SK-N-SH treated with all-trans-retinoic acid at 6 μM for 48 hours (cell line): ENCODE results near the gene MRPS18A.

ENCODE experiments used
- BACH2 ChIP-seq: fragments of 250-450 bp; sonication (Bioruptor Pico); IDR thresholded peaks from 2 replicates; pipeline ENCODE4 v1.9.0; 2021; ENCODE audit warnings: mild to moderate bottlenecking, borderline replicate concordance
- PPARA ChIP-seq: fragments of 250-450 bp; sonication (Bioruptor Pico); IDR thresholded peaks from 2 replicates; pipeline ENCODE4 v1.5.0; 2020; ENCODE audit warnings: mild to moderate bottlenecking, borderline replicate concordance
- TOX ChIP-seq: fragments of 250-450 bp; sonication (Bioruptor Pico); IDR thresholded peaks from 2 replicates; pipeline ENCODE4 v1.8.0; 2021; ENCODE audit warnings: mild to moderate bottlenecking, moderate library complexity, borderline replicate concordance
- ZC3H10 ChIP-seq: fragments of 250-450 bp; sonication (Bioruptor Pico); IDR thresholded peaks from 2 replicates; pipeline ENCODE4 v1.5.1; 2021; ENCODE audit warnings: mild to moderate bottlenecking, moderate library complexity
- ZFP30 ChIP-seq: fragments of 450-650 bp; formaldehyde crosslinking; IDR thresholded peaks from 2 replicates; pipeline ENCODE4 v1.5.0; 2022; ENCODE audit warnings: mild to moderate bottlenecking, moderate library complexity
- TF ChIP-seq, protein P1 (sequence below): fragments of 250-450 bp; sonication (Bioruptor Pico); IDR thresholded peaks from 2 replicates; pipeline ENCODE4 v1.8.0; 2020; ENCODE audit warnings: mild to moderate bottlenecking, moderate library complexity, borderline replicate concordance
- TF ChIP-seq, protein P2 (sequence below): fragments of 250-450 bp; sonication (Bioruptor Pico); IDR thresholded peaks from 2 replicates; pipeline ENCODE4 v1.5.1; 2020; ENCODE audit warnings: low read depth, mild to moderate bottlenecking, moderate library complexity
- TF ChIP-seq, protein P3 (sequence below): fragments of 250-450 bp; sonication (Bioruptor Pico); IDR thresholded peaks from 2 replicates; pipeline ENCODE4 v1.8.0; 2021; ENCODE audit warnings: low read depth, mild to moderate bottlenecking, moderate library complexity, borderline replicate concordance

DNA sequence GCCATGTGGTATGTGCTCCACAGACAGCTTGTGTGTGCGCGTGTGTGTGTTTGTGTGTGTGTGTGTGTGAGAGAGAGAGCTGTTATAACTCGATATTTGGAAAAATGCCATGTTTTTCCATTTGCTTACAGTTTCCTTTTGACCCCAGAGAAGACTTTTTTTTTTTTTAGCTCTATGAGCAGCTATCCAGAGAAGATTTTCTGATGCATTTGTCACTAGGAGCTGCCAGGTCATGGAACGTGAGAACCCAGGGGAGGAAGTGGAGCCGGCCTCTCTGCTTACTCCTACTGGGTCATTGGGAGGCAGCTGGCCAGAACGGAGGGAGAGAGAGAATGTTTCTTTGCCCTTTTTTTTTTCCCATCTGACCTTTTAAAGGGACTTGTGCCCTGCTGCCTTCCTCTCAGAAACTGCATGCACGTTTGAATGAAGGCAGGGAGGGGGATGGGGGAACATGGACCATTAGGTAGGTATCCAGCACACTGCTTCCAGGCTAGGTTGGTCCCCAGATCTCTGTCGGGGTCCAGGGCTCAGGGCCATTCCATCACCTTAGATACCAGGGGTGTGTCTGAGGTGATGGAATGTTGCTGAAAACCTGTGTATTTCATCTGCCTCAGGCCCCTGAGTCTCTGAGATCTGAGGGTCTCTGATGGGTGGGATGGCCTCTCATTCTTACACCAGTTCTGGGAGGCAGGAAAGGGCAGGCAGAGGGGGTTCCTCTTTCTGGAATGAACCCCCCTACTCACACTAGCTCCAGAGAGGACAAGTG, 11.2 kb upstream of the MRPS18A start:
- TF ChIP-seq ZC3H10 (no peak), TOX (no peak), BACH2 (CRISPR knock-in tag) (no peak), ZFP30 (CRISPR knock-in tag) (no peak), PPARA (CRISPR knock-in tag) (no peak)
- TF ChIP-seq, protein P1, sequence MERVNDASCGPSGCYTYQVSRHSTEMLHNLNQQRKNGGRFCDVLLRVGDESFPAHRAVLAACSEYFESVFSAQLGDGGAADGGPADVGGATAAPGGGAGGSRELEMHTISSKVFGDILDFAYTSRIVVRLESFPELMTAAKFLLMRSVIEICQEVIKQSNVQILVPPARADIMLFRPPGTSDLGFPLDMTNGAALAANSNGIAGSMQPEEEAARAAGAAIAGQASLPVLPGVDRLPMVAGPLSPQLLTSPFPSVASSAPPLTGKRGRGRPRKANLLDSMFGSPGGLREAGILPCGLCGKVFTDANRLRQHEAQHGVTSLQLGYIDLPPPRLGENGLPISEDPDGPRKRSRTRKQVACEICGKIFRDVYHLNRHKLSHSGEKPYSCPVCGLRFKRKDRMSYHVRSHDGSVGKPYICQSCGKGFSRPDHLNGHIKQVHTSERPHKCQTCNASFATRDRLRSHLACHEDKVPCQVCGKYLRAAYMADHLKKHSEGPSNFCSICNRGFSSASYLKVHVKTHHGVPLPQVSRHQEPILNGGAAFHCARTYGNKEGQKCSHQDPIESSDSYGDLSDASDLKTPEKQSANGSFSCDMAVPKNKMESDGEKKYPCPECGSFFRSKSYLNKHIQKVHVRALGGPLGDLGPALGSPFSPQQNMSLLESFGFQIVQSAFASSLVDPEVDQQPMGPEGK (CRISPR knock-in tag): no peak
- TF ChIP-seq, protein P2, sequence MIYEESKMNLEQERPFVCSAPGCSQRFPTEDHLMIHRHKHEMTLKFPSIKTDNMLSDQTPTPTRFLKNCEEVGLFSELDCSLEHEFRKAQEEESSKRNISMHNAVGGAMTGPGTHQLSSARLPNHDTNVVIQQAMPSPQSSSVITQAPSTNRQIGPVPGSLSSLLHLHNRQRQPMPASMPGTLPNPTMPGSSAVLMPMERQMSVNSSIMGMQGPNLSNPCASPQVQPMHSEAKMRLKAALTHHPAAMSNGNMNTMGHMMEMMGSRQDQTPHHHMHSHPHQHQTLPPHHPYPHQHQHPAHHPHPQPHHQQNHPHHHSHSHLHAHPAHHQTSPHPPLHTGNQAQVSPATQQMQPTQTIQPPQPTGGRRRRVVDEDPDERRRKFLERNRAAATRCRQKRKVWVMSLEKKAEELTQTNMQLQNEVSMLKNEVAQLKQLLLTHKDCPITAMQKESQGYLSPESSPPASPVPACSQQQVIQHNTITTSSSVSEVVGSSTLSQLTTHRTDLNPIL: no peak
- TF ChIP-seq, protein P3, sequence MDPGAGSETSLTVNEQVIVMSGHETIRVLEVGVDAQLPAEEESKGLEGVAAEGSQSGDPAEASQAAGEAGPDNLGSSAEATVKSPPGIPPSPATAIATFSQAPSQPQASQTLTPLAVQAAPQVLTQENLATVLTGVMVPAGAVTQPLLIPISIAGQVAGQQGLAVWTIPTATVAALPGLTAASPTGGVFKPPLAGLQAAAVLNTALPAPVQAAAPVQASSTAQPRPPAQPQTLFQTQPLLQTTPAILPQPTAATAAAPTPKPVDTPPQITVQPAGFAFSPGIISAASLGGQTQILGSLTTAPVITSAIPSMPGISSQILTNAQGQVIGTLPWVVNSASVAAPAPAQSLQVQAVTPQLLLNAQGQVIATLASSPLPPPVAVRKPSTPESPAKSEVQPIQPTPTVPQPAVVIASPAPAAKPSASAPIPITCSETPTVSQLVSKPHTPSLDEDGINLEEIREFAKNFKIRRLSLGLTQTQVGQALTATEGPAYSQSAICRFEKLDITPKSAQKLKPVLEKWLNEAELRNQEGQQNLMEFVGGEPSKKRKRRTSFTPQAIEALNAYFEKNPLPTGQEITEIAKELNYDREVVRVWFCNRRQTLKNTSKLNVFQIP (CRISPR knock-in tag): no peak
